SK-N-MC (cell line): ENCODE data around the gene ZCCHC24.

Experiments
- EZH2 ChIP-seq: fragments of 200-600 bp; sonication (generic); IDR thresholded peaks from one replicate; pipeline ENCODE4 v1.6.1; 2017; ENCODE audit warnings: antibody characterized with exemption
- POLR2AphosphoS5 ChIP-seq: IDR thresholded peaks from 2 replicates; pipeline ENCODE4 v1.6.1; 2012; ENCODE audit warnings: mild to moderate bottlenecking, low read depth, low read length, borderline replicate concordance

- TF ChIP-seq POLR2AphosphoS5 (no peak), EZH2 (no peak)
Measured at GRCh38 chr10:79396520-79396919, 48.9 kb downstream of the ZCCHC24 start.
